Liver (tissue), 9 donors: Measurements from ENCODE around the gene SNAP25. TPM values are rescaled to one million over a fixed set of nuclear protein-coding genes. Genes with fewer than 3 reads are reported as not detected.

Source experiments
- DNase-seq: peaks from one replicate; pipeline ENCODE4 v3.0.0-alpha.2; 2017; ENCODE audit warnings: low spot score
- H3K27ac ChIP-seq, 2 donors: one replicate each; pipeline ENCODE4 v1.7.0; 2013; ENCODE audit warnings: inconsistent platforms in 2 of 2, low read length in 2 of 2, control low read depth in 1 of 2, low read depth in 1 of 2, mild to moderate bottlenecking in 1 of 2
- H3K27me3 ChIP-seq, 4 donors: one replicate each; pipeline versions ENCODE4 v1.6.1 to v1.7.0; 2013; ENCODE audit warnings: low read length in 3 of 4, inconsistent platforms in 1 of 4, mild to moderate bottlenecking in 1 of 4, moderate library complexity in 1 of 4; ENCODE audit not compliant: control insufficient read depth in 4 of 4, insufficient read depth in 4 of 4
- H3K36me3 ChIP-seq, 4 donors: one replicate each; pipeline versions ENCODE4 v1.6.1 to v1.7.0; 2013; ENCODE audit warnings: low read length in 3 of 4, mild to moderate bottlenecking in 3 of 4, low read depth in 1 of 4, moderate library complexity in 1 of 4; ENCODE audit not compliant: control insufficient read depth in 4 of 4, insufficient read depth in 3 of 4
- H3K4me1 ChIP-seq, 4 donors: one replicate each; pipeline versions ENCODE4 v1.6.1 to v1.7.0; 2013; ENCODE audit warnings: low read length in 3 of 4, mild to moderate bottlenecking in 3 of 4, moderate library complexity in 1 of 4; ENCODE audit not compliant: control insufficient read depth in 4 of 4, insufficient read depth in 4 of 4
- H3K4me3 ChIP-seq, 3 donors: one replicate each; pipeline versions ENCODE4 v1.6.1 to v1.7.0; 2013; ENCODE audit warnings: low read length in 3 of 3, control low read depth in 1 of 3, low read depth in 1 of 3, mild to moderate bottlenecking in 1 of 3
- H3K9ac ChIP-seq, 2 donors: one replicate each; pipeline ENCODE4 v1.7.0; 2013; ENCODE audit warnings: low read length in 2 of 2, mild to moderate bottlenecking in 2 of 2, moderate library complexity in 2 of 2, control low read depth in 1 of 2, low read depth in 1 of 2
- H3K9me3 ChIP-seq, 4 donors: one replicate each; pipeline versions ENCODE4 v1.6.1 to v1.7.0; 2013; ENCODE audit warnings: low read length in 3 of 4; ENCODE audit not compliant: control insufficient read depth in 4 of 4
- EGR1 ChIP-seq, 2 donors: IDR thresholded peaks; 2 replicates each; pipeline ENCODE4 v1.6.1; 2016 to 2018; ENCODE audit warnings: antibody characterized with exemption in 2 of 2, low read depth in 2 of 2
- FOXA1 ChIP-seq: IDR thresholded peaks from 2 replicates; pipeline ENCODE4 v1.6.1; 2016; ENCODE audit warnings: antibody characterized with exemption
- FOXA2 ChIP-seq: IDR thresholded peaks from 2 replicates; pipeline ENCODE4 v1.6.1; 2016; ENCODE audit warnings: antibody characterized with exemption
- HNF4A ChIP-seq, 2 donors: conservative IDR thresholded peaks; 2 replicates each; pipeline ENCODE4 v1.6.1; 2016; ENCODE audit warnings: antibody characterized with exemption in 2 of 2, mild to moderate bottlenecking in 2 of 2
- HNF4G ChIP-seq: IDR thresholded peaks from 2 replicates; pipeline ENCODE4 v1.6.1; 2016; ENCODE audit warnings: antibody characterized with exemption
- JUND ChIP-seq, 2 donors: IDR thresholded peaks; 2 replicates each; pipeline ENCODE4 v1.6.1; 2016; ENCODE audit warnings: antibody characterized with exemption in 2 of 2
- NR2F2 ChIP-seq: IDR thresholded peaks from 2 replicates; pipeline ENCODE4 v1.6.1; 2016; ENCODE audit warnings: antibody characterized with exemption
- RAD21 ChIP-seq, 2 donors: IDR thresholded peaks; 2 replicates each; pipeline ENCODE4 v1.6.1; 2016; ENCODE audit warnings: antibody characterized with exemption in 2 of 2, mild to moderate bottlenecking in 2 of 2
- RXRA ChIP-seq, 2 donors: IDR thresholded peaks; 2 replicates each; pipeline ENCODE4 v1.6.1; 2017 to 2018; ENCODE audit warnings: antibody characterized with exemption in 2 of 2, mild to moderate bottlenecking in 1 of 2
- YY1 ChIP-seq: IDR thresholded peaks from 2 replicates; pipeline ENCODE4 v1.6.1; 2016; ENCODE audit warnings: antibody characterized with exemption, mild to moderate bottlenecking
- WGBS: extraction: QIAGEN DNeasy Blood & Tissue Kit; methylation state at CpG from one replicate; pipeline ENCODE4 v1.1.7; 2013; 5-methylcytosine and 5-hydroxymethylcytosine counted together
- polyA plus RNA-seq, 2 donors: library from polyadenylated mRNA; stranded (reverse) in 1 of 2; unstranded in 1 of 2; fragments of 200-250 nt in 1 of 2; fragments of >200 nt in 1 of 2; fragmentation: Nextera tagmentation in 1 of 2; extraction: Ambion mirVana in 1 of 2; gene quantifications; one replicate each; pipeline versions ENCODE4 v1.2.1 to v1.2.3, GENCODE V29; 2013 to 2015
- total RNA-seq, 2 donors: library from RNA; depleted of rRNA; stranded (reverse); fragments of >200 nt; gene quantifications; one replicate each; pipeline ENCODE4 v1.2.3, GENCODE V29; 2014
- TF ChIP-seq, protein P1 (sequence below): IDR thresholded peaks from 2 replicates; pipeline ENCODE4 v1.6.1; 2016; ENCODE audit warnings: antibody characterized with exemption
- TF ChIP-seq, protein P2 (sequence below): IDR thresholded peaks from 2 replicates; pipeline ENCODE4 v1.6.1; 2016; ENCODE audit warnings: antibody characterized with exemption
- donor health status: healthy.
- donor health status: healthy.
- donor health status: healthy.
- donor health status: healthy.
- donor health status: healthy.

The SNAP25 gene
- total and polyA plus RNA-seq, 4 donors: 0.32 to 2.7 (median 0.56) TPM

DNA sequence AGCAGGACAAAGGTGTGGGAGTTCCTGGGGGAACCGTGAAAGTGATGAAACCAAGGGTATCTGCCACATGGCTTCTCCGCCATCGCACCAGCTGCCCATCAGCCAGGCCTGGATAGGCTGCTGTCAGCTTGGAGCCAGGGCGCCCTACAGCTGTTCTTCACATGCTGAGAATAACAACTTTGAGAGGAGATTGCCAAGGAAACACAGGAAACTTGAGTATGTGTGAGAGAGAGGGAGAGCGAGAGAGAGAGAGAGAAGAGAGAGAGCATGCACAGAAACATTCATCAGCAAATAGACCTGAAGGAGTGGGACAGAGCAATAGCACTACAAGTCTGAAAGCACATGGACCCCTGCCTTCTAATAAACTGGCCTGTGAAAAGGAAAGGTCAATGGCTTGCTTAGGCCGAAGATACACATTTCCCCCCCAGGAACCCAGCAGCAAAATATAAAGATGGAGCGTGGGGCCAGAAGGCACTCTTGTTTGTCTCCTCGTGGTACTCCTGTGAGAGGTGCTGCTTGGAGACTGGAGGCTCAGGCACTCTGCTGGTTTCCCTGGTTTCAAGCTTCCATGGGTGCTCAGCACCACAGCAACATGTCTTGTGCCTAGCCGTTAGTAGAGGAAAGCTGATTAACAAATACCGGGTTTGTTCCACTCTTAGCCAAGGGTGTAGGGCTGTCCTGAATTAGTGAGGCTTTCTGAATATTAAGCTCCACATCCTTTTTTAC is 53.0 kb downstream of the SNAP25 start:
- Histone ChIP-seq H3K36me3 (no peaks in the 10 kb centered on the region), H3K4me3 (no peak overlapping the region), H3K27me3 (no peaks in the 10 kb centered on the region), H3K27ac (no peak overlapping the region), H3K9me3 (no peaks in the 10 kb centered on the region), H3K4me1 (no peaks in the 10 kb centered on the region), H3K9ac (no peak overlapping the region)
- DNase-seq: no peak
- no peak for TF ChIP-seq FOXA1
- TF ChIP-seq YY1: no peak
- no peak for TF ChIP-seq JUND (IDR thresholded peaks at IDR 0.05)
- TF ChIP-seq EGR1 (IDR thresholded peaks at IDR 0.05; ENCODE audit: low read depth in 2 of 2): no peak
- 91% methylated on average over 10 of the region's 10 CpGs for WGBS

- no peaks in the 10 kb centered on the region for H3K4me1 ChIP-seq
- no peak overlapping the region for H3K9ac ChIP-seq
- no peaks in the 10 kb centered on the region for H3K9me3 ChIP-seq
- no peak for TF ChIP-seq HNF4G
- TF ChIP-seq NR2F2: no peak
- no peak for TF ChIP-seq EGR1 (IDR thresholded peaks at IDR 0.05; ENCODE audit: low read depth in 2 of 2)
- TF ChIP-seq RAD21 (IDR thresholded peaks at IDR 0.05): no peak
- no peak for TF ChIP-seq RXRA (IDR thresholded peaks at IDR 0.05)
- no peak for TF ChIP-seq FOXA1
- TF ChIP-seq YY1: no peak
- no peak overlapping the region for H3K27ac ChIP-seq
- no peaks in the 10 kb centered on the region for H3K36me3 ChIP-seq
- WGBS: 69% methylated on average over 6 of the region's 6 CpGs
- DNase-seq: no peak
- H3K4me3 ChIP-seq: no peak overlapping the region
- H3K27me3 ChIP-seq: no peaks in the 10 kb centered on the region
Measured at GRCh38 chr20:10276878-10277580, 58.4 kb downstream of the SNAP25 start.

- H3K27me3 ChIP-seq: no peaks in the 10 kb centered on the region
- H3K27ac ChIP-seq: no peak overlapping the region
- no peaks in the 10 kb centered on the region for H3K36me3 ChIP-seq
- no peak overlapping the region for H3K4me3 ChIP-seq
- WGBS: 78% methylated on average over 4 of the region's 4 CpGs
- no peaks in the 10 kb centered on the region for H3K4me1 ChIP-seq
- no peak for DNase-seq
- no peaks in the 10 kb centered on the region for H3K9me3 ChIP-seq
- TF ChIP-seq FOXA1 (no peak), FOXA2 (no peak), HNF4A (conservative IDR thresholded peaks at IDR 0.05) (no peak)
- TF ChIP-seq, protein P1, sequence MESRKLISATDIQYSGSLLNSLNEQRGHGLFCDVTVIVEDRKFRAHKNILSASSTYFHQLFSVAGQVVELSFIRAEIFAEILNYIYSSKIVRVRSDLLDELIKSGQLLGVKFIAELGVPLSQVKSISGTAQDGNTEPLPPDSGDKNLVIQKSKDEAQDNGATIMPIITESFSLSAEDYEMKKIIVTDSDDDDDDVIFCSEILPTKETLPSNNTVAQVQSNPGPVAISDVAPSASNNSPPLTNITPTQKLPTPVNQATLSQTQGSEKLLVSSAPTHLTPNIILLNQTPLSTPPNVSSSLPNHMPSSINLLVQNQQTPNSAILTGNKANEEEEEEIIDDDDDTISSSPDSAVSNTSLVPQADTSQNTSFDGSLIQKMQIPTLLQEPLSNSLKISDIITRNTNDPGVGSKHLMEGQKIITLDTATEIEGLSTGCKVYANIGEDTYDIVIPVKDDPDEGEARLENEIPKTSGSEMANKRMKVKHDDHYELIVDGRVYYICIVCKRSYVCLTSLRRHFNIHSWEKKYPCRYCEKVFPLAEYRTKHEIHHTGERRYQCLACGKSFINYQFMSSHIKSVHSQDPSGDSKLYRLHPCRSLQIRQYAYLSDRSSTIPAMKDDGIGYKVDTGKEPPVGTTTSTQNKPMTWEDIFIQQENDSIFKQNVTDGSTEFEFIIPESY: no peak
- TF ChIP-seq, protein P2, sequence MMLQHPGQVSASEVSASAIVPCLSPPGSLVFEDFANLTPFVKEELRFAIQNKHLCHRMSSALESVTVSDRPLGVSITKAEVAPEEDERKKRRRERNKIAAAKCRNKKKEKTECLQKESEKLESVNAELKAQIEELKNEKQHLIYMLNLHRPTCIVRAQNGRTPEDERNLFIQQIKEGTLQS: no peak
- H3K9ac ChIP-seq: no peak overlapping the region
Measured at GRCh38 chr20:10277616-10278015, 59.0 kb downstream of the SNAP25 start.
